Stimulated activated CD8-positive, alpha-beta memory T cell treated with anti-CD3 and anti-CD28 coated beads, Interleukin-15, amount 100 ng/mL, for 4 hours (primary cell): ENCODE measurements around the gene XG.
A peak's percentile ranks its signal among the peaks of the same experiment; 100 is the strongest.
"Not testable (repeated sequence)": the region's sequence is repeated elsewhere in the genome, so short reads cannot be mapped to it uniquely, and the experiment has no call there.

ENCODE experiments used
- DNase-seq, 2 donors: peaks; one replicate each; pipeline ENCODE4 v3.0.0-alpha.2; 2020; ENCODE audit warnings: low read depth in 2 of 2

The XG gene, protein sequence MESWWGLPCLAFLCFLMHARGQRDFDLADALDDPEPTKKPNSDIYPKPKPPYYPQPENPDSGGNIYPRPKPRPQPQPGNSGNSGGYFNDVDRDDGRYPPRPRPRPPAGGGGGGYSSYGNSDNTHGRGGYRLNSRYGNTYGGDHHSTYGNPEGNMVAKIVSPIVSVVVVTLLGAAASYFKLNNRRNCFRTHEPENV

GRCh38 chrX:2751874-2752300 lies at the start of gene XG:
Gene XG, plus strand, starts transcription at chrX:2752040. Its CDS starts 235 bp downstream, at chrX:2752275.
- not testable (repeated sequence) for DNase-seq

DNA sequence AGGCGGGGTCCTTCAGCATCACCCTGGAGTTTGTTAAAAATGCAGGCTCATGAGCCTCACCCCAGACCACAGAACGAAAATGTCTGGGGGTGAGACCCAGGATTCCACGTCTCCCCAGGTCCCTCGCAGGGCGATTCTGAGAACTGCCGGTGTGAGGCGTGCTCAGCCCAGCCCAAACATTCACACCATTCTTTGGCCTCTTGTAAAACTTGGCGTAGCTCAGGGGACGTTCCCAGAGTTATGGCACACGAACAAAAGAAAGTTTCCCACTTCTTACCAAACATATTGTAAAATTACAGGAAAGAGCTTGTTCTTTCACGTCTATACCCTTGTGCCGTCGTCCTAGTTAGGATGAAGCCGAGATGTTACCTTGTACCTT lies 47.9 kb upstream of the XG start:
- no peak for DNase-seq

GRCh38 chrX:2705046-2705832 lies 46.6 kb upstream of the XG start:
- no peak for DNase-seq

DNA sequence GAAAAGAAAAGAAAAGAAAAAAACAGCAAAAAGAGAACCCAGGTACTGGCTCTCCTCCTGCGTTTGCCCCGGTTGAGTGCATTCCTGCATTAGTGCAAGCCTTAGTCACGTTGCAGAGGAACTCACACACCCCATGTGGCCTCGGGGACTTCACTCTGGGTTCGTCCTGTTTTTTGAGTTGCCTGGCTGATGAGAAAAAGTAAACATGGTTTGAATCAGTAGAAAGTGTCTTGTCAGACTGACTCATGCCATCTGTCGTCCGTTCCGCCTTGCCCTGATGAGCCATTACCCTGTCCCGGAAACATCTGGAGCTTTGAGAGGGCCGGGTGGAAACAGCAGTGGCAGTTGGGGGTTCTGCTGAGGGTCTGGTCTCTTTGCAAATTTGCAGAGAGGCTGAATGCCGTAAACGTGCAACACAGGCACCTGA lies 44.5 kb upstream of the XG start:
- DNase-seq: peak; percentile 27 to 30

GRCh38 chrX:2708021-2708420 lies 43.8 kb upstream of the XG start:
- no peak for DNase-seq

GRCh38 chrX:2708592-2709188 lies 43.1 kb upstream of the XG start:
- DNase-seq: no peak

- DNase-seq: no peak
These were observed 42.3 kb upstream of the XG start for GRCh38 chrX:2709556-2709955.

GRCh38 chrX:2710041-2710840 lies 41.6 kb upstream of the XG start:
- DNase-seq: no peak

DNA sequence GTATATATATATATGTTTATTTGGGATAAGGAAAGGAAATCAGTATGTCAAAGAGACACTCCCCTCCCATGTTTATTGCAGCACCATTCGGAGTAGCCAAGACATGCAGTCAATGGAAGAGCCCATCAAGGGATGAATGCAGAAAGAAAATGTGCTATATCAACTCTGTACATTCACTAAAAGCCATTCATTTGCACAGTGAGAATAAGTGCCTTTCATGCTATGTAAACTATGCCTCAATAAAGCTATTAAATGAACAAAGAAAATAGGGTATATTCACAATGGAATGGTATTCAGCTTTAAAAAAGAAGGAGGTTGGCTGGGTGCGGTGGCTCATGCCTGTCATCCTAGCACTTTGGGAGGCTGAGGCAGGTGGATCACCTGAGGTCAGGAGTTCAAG lies 40.4 kb upstream of the XG start:
- no peak for DNase-seq

- no peak for DNase-seq
These were observed 39.4 kb upstream of the XG start for GRCh38 chrX:2712428-2712827.

- no peak for DNase-seq
These were observed 38.7 kb upstream of the XG start for GRCh38 chrX:2712890-2713840.

GRCh38 chrX:2714551-2714950 lies 37.3 kb upstream of the XG start:
- DNase-seq: no peak

DNA sequence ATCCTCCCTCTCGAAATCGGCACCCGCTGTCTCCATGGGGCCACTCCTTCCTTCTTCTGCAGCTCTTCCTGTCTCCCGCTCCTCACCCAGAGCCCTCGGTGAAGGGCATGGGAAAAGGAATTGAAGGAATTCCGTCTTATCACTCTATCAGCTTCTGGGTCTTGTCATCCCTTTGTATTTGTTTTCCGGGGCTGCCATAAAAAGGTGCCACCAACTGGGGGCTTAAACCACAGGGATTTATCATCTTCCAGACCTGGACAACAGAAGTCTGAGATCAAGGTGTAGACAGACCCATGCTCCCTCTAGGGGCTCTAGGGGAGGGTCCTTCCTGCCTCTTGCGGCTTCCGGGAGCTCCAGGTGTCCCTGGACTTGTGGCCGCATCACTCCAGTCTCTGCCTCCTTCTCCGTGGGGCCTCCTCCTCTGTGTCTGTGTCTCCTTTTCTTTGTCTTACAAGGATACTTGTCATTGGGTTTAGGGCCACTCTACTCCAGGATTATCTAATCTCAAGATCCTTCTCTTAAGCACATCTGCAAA lies 36.7 kb upstream of the XG start:
- no peak for DNase-seq

GRCh38 chrX:2717312-2717711 lies 34.5 kb upstream of the XG start:
- no peak for DNase-seq

- no peak for DNase-seq
These were observed 33.0 kb upstream of the XG start for GRCh38 chrX:2718821-2719220.

DNA sequence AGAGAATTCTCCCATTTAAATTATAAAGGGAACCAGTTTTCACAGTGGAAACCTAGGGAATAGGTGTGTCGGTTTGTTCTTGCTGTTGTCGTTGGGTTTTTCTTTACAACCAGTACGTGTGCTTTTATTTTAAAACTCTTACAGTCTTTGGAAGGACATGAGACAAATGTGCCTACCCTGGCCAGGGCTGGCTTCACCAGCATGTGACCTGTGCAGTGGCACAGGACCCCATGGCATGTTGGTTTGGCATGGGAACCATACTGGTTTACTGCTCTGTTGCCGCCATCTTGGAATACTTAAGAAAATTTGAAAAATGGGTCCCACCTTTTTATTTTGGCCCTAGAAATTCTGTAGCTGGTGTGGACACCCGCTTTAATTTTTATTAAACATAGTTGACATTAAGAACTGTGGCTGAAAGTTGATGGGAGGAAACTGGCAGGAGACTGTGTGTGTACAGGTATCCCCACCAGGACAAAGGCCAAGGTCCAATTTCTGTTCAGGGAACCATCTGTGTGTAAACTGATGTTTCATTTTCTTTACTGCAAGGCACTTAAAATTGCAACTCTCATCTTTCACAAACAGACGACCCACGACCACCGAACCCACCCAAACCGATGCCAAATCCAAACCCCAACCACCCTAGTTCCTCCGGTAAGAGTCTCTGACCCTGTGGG lies 31.9 kb upstream of the XG start:
- DNase-seq: no peak

DNA sequence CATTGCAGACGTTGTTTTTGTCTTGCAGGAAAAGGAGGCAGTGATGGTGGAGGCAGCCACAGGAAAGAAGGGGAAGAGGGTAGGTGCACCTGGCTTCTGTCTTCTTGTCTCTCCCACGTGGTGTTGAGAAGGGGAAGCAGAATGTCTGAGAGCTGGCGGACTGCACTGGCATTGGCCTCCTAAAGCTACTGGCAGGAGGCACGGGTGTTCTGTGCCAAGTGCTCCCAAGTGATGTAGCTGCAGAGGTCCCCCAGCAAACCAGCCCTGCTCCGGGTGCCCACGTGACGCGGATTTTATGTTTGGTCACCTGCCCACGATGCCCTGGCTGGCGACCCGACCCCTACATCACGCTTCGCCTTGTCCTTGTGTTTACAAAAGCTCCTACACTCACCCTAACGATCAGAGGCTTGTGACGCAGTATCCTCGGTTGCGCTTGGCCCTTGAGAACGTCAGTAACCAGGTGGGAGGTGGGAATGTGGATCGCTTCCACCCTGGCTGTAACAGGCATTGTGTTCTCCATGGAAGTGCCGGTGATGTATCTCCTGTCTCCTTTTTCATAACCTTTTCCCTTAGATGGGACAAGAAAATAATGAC lies 28.5 kb upstream of the XG start:
- DNase-seq: no peak

- DNase-seq: not testable (repeated sequence)
These were observed 24.6 kb upstream of the XG start for GRCh38 chrX:2727264-2727663.

GRCh38 chrX:2732076-2732475 lies 19.8 kb upstream of the XG start:
- DNase-seq: no peak

- DNase-seq: no peak
These were observed 19.2 kb upstream of the XG start for GRCh38 chrX:2732649-2733048.
